HL-60/S4 (cell line): ENCODE data around the gene NEIL1.
"Not testable (repeated sequence)": the region's sequence is repeated elsewhere in the genome, so short reads cannot be mapped to it uniquely, and the experiment has no call there.

ENCODE experiments used
- in situ Hi-C: fragments of 300-500 bp; cut with MboI; formaldehyde crosslinking; loops from 2 replicates; pipeline ENCODE4 v1.14.3; 2022; ENCODE audit warnings: low sequenced_read_pairs

NEIL1 gene, protein sequence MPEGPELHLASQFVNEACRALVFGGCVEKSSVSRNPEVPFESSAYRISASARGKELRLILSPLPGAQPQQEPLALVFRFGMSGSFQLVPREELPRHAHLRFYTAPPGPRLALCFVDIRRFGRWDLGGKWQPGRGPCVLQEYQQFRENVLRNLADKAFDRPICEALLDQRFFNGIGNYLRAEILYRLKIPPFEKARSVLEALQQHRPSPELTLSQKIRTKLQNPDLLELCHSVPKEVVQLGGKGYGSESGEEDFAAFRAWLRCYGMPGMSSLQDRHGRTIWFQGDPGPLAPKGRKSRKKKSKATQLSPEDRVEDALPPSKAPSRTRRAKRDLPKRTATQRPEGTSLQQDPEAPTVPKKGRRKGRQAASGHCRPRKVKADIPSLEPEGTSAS

DNA sequence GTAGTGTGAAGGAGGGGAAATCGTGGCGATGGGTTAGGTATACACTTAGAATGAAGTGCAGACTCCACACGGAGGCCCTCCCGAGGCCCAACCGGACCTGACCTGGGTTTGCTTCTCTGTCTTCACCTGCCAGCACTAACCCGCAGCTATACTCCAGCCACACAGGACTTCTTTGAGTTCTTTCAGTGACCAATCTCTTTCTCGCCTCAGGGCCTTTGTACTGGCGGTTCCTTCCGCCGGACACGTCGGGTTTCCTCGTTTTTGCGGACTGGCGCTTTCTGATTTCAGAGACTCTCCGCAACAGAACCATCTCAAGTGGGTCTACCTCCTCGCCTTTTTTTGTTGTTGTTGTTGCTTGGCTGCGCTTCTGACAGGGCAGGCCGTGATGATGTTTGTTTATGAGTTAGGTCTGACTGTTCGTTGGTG, at the start of gene NEIL1:
TSS of gene NEIL1 (plus strand) at position 244 of the 426 bp plus-strand sequence. CDS start 1,867 bp downstream, outside the sequence.
- in situ Hi-C loops, result no loop called here

DNA sequence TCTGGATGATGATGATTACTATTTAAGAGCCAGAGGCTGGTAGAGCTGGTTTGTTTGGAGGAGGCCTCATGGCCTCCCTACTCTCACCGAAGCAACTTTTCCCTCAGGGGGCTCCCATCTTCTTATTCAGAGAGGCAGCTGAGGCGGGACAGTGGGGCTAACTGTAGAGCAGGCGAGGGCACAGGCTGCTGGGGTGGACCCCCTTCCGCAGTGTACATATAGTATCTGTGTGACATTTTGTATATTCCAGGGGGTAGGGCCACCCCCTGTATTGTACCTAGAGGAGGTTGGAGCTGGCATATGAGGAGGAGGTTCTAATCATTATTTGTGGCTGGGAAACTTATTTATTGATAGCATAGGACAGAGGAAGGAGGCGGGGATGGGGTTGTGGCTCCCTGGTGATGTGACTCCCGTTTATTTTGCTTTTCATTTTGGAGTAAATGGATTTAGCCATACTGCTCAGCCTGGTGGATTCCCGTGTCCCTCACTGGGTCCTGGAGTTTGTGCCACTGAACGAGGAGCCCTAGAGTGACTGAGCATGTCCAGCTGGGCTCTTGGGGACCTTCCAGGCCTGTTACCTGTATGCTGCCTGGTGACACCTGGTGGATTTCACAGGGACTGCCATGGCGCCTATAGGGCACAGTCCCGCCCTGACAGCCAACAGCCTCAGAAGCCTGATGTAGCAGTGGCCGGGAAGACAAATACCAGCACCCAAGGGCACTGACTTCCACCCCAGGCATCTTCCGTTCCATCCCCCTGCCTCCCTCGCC, 48.1 kb upstream of the NEIL1 start:
- in situ Hi-C loops, result not testable (repeated sequence)

DNA sequence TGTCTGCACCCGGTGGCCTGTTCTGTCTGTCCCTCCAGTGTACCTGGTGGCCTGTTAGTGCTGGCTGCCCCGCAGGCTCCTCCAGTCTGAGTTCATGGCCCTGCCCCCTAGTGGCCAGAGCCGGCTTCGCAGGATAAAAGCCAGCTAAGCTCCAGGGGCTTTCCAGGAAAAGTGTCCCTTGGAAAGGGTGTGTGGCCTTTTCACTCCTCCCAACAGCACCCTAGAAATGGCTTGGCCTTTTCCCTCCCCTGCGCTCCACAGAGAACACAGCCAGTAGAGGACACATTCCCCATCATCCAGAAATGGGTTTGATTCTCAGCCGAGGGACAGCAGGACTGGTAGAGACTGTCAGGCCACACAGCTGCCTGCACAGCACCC, 47.5 kb upstream of the NEIL1 start:
- in situ Hi-C loops, result not testable (repeated sequence)

DNA sequence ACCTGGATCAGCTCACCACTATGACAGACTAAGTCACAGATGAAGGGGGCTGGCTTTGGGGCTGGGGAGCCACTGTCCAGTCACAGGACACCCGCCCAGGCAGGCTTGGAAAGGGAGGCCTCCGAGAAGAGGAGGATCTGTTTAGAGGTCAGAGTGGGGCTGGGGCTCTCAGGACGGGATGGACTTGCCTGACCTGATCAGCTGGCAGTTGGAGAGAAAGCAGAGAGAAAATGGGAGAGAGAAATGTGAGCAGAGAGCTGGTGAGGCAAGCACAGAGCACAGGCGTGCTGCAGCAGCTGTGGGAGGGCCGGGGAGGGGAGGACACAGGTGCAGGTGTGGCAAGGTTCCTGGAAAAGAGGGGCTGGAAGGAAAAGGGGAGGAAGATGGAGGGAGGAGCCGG, 46.8 kb upstream of the NEIL1 start:
- in situ Hi-C loops, result loop anchor here (25.0 kb wide), 1 partner anchor 1238 kb away; no protein-coding TSS in a partner anchor

DNA sequence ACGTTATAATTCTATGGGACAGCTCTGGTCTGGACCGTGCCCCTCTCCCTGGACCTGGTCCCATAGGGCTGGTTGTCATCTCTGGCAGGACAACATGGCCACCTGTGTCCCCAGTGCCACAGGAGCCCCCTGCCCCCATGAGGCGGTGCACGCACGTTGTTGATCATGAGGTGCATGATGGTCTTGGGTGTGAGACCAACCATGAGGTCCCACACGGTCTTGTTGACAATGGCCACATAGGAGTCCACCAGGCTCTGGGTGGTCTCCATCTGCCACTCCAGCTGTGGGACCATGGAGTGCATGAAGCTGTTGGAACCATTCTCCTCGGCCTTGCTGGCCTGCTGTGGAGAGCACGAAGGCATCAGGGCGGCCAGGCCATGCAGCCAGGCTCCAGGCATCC, 44.5 kb upstream of the NEIL1 start:
- in situ Hi-C loops, result loop anchor here (25.0 kb wide), 1 partner anchor 1240 kb away; no protein-coding TSS in a partner anchor

DNA sequence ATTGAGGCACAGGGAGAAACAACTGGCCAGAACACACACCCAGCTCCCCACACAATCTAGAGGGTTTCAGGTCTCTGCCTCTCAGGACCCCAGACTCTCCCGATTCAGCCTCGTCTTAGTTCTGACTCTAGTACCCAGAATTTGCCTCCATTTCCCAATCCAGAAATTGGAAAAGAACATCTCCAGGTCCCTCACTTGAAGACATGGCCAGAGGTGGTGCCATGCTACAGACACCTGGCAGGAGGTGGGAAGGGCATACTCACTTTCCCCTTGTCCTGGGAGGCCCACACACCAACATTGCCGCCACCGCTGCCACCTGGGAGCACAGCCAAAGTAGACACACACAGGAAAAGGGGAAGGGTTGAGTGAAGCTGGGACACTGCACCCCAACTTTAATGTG, 44.1 kb upstream of the NEIL1 start:
- in situ Hi-C loops, result loop anchor here (25.0 kb wide), 1 partner anchor 1240 kb away; no protein-coding TSS in a partner anchor

DNA sequence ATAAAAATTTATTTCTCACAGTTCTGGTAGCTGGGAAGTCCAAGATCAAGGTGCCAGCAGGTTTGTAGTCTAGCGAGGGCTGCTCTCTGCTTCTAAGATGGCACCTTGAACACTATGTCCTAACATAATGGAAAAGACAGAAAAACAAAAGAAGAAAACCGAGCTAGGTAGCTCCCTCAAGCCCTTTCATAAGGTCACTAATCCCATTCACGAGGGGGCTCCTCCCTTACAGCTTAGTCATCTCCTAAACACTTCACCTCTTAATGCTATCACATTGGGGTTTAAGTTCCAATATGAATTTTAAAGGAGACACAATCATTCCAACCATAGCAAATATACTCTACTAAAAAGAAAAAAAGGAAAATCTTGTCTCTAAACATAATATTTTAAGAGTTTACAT, 40.7 kb upstream of the NEIL1 start:
- in situ Hi-C loops, result loop anchor here (25.0 kb wide), 1 partner anchor 1244 kb away; no protein-coding TSS in a partner anchor

DNA sequence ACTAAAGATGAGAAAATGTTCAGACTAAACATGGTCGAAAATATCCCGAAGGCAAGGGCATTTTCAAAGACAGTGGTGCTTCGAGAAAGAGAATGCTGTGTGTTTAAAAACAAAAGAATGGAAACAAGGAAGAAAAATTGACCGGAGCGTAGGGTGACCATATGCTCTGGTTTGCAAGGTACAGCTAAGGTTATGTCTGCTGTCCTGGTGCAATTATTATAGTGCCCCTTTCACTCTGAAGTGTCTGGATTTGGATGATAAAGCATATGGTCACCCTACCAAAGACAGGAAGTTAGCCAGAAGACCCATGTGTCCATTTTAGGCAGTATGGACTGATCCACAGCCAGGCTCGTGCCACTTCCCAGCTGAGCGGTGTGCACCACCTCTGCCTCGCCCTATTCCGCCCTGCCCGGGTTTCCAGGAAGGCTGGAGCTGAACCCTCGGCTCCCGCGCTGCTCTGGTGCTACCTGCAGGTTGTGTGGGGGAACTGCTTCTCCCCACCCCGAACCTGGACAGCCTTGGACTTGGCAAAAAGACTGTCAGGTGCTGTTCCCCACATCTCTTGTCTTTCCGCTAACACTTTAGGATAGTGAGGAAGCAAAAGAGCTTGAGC, 39.0 kb upstream of the NEIL1 start:
- in situ Hi-C loops, result loop anchor here (25.0 kb wide), 1 partner anchor 1246 kb away; no protein-coding TSS in a partner anchor

DNA sequence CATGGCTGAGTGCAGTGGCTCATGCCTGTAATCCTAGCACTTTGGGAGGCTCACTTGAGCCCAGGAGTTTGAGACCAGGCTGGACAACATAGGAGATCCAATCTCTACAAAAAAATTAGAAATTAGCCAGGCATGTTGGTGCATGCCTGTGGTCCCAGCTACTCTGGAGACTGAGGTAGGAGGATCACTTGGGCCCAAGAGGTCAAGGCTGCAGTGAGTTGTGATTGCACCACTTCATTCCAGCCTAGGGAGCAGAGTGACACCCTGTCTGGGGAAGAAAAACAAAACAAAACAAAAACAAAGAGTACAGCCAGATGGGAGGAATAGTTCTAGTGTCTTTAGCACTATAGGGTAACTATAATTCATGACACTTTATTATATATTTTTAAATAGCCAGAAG, 37.1 kb upstream of the NEIL1 start:
- in situ Hi-C loops, result loop anchor here (25.0 kb wide), 1 partner anchor 1247 kb away; no protein-coding TSS in a partner anchor

DNA sequence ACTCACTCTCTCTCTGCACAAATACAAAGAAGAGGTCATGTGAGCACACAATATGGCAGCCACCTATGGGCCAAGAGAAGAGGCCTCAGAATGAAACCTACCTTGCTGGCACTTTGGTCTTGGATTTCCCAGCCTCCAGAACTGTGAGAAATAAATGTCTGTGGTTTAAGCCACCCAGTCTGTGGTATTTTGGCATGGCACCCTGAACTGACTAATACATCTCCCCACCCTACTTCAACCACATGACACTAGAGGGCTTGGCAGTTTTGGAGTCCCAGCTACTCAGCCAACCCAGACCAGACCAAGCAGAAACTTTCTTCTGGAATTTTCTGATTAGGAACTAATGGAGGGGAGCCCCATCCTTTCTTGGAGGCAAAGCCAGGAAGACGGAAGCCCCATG, 34.3 kb upstream of the NEIL1 start:
- in situ Hi-C loops, result loop anchor here (25.0 kb wide), 1 partner anchor 1250 kb away; no protein-coding TSS in a partner anchor

DNA sequence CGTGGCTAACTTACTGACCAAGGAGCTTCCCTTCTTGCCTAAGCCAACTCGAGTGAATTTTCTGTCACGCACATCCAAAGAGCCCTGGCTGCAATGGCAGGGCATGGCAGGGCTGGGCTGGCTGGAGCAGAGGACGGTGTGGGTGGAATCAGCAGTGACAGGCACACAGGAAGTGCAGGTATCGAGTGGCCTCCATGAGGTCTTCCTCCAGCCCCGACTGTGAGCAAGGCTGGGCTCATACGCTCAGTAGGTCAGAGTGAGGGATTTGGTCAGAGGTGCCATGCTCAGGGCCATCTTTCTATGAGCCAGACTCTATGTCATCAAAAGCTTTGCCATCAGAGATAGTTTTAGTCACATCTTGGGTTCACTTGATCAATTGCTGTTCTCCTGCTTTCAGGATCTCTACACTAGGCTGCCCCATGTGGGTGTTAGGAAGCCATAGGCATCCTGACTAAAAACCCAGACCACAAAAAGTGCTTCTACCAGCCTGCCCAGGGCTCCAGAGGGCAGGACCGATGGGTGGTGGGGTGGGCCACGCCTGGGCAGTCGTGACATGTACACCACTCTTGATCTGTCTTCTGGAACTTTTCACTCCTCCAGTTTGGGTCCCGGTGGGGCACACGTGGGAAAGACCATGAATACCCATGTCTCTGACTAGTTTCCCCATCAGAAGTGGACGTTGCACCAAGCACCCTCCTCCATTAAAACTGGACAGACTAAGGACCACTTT, 33.6 kb upstream of the NEIL1 start:
- in situ Hi-C loops, result loop anchor here (25.0 kb wide), 1 partner anchor 1251 kb away; no protein-coding TSS in a partner anchor

DNA sequence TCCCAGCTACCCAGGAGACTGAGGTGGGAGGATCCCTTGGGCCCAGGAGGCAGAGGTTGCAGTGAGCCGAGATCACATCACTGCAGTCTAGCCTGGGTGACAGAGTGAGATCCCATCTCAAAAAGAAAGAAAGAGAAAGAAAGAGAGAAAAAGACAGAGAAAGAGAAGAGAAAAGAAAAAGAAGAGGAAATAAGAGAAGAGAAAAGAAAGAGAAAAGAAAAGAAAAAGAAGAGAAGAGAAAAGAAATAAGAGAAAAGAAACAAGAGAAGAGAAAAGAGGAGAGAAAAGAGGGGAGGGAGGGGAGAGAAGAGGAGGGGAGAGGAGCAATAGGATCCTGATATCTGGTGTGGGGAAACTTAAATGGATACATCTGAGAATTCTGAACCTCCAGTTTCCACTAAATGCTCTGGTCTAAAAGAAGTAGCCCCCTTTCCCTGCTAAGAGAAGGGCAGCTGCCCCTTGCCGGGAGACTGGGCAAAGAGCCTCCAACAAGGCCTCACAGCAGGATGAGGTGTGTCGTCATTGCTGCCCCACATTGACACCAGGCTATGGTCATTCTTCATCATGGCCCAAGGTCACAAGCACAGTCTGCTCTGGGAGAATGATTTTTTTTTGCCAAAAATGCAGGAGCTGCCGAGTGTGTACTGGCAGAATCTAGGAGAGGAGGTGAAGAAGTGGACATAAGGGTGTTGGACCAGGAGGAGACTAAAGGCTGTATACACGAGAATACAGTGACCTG, 32.1 kb upstream of the NEIL1 start:
- in situ Hi-C loops, result loop anchor here (25.0 kb wide), 1 partner anchor 1252 kb away; no protein-coding TSS in a partner anchor

DNA sequence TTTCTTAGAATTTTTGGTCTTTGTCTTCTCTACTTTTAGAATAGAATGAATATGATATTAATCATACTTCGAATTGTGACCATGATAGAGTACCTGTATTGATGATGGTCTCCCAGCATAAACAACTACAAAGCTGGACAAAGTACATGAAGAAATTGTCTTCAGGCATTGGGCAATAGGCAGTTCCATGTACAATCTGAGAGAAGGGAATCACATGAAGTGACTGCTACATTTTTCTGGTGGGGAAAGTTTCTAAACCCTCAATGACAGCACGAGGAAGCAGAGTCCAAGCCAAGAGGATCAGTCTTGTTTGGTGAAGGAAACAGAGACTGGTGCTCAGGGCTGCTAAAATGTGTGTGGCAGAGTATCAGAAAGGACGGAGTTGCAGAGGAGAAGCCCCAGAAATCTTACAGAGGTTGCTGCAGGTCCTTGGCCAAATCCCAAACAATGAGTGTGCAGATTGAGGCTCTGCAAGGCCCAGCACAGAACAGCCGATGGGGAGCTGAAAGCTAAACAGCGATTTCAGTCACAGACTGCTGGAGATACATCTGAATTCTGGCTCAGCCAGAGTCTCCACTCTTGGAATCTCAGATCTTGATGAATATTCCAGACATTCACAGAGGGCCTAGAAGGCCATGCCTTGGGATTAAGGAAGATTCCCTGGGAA, 27.5 kb upstream of the NEIL1 start:
- in situ Hi-C loops, result loop anchor here (25.0 kb wide), 1 partner anchor 1257 kb away; no protein-coding TSS in a partner anchor

DNA sequence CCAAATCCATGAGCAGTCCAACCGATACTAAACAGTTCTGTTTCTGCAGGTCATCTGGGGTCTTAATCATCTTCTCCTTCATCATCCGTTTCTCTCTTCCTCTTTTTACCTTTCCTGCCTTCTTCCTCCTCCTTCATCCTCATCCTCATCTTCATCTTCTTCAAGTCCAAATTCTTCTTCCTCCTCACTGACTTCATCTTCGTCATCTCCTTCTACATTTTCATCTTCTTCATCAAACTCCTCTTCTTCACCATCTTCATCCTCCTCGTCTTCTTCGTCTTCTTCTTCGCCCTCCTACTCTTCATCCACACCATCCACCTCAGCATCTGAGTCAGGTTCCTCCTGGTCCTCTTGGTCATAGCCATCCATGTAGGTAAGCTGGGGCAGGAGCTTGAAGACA, 25.1 kb upstream of the NEIL1 start:
- in situ Hi-C loops, result loop anchor here (25.0 kb wide), 1 partner anchor 1259 kb away; no protein-coding TSS in a partner anchor

DNA sequence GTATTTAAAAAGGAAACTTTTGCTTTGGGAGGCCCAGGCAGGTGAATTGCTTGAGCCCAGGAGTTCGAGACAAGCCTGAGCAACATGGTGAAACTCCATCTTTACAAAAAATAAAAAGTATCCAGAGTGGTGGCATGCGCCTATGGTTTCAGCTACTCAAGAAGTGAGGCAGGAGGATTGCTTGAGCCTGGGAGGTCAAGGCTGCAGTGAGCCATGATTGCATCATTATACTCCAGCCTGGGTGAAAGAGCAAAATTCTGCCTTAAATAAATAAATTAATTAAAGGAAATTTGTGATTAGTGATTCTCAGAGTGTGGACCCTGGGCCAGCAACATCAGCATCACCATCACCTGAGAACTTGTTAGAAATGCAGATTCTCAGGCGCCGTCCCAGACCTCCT, 20.9 kb upstream of the NEIL1 start:
- in situ Hi-C loops, result no loop called here

DNA sequence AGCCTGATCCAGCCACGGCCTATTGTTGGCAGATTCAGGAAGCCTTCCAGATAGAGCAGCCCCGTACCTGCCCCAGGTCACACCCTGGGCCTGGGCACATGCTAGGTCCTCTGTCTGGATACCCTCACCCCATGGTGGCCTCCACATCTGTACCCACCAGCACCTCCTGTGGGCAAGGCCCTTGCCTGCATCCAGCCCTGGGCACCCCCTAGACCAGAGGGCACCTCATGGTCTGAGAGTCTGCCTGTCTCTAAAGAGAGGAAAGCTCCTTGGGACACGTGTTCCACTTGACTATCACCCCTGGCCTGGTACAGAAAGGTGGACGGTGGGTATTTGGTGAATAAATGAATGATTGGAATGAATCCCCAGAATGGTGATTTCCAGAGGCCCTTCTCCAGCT, 19.8 kb upstream of the NEIL1 start:
- in situ Hi-C loops, result no loop called here

DNA sequence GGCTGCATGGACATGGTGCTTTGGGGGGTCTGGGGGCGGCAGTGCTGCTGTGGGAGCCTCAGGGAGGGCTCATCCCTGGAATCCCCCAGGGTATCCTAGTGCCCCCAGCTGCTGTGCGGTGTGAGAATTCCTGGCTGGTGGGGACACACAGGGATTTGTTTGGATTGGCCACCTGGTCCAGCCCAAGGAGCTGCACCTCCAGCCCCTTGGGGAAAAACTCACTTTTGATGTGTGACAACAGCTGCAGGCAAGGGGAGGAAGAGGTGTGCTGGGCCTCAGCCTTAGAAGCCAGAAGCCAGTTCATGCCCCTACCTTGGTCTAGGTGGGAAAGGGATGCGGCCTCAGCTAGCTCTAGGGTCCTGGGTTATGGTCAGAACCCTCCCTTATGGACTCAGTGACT, 19.3 kb upstream of the NEIL1 start:
- in situ Hi-C loops, result no loop called here

DNA sequence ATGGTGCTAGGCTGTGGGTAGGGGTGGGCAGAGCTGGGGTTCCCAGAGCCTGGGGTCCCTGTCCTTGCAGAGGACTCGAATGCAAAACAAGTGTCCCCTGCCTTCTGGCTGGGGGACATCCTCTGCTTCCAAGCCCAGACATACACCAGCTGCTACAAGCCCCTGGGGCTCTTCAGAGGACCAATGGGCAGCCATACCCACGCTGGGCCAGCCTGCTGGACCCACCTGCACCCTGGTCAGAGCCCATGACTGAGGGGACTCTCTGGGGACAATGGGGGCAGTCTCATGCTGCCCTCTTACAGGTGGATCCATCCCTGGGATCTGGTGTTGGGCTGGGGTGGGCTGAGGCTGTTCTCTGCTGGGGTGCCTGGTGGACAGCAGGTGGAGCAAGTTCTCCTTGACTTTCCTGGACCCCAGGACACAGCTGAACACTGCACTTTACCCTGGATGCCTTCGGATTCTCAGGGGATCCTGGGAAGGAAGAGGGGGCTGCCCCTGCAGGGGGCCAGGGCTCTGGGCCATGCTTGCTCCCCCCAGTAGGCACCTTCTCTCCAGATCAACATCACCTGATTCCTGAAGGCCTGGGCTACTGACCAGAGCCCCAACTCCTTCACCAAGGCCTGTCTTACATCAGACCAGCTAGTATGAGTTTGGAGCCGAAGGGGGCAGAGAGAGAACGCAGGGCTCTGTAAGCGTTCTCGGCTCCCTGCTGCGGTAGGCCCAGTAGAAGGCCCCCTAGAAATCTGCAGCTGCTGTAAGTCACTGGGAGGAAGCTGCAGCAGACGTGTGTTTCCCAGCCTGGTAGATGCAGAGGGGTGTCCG, 18.1 kb upstream of the NEIL1 start:
- in situ Hi-C loops, result no loop called here
